ENCODE data around the gene DNAH9. TPM values are rescaled to one million over a fixed set of nuclear protein-coding genes. Genes with fewer than 3 reads are reported as not detected.
"Not testable (repeated sequence)": the region's sequence is repeated elsewhere in the genome, so short reads cannot be mapped to it uniquely, and the experiment has no call there.

The DNAH9 gene
- total RNA-seq, 1 donor, result not detected

DNA sequence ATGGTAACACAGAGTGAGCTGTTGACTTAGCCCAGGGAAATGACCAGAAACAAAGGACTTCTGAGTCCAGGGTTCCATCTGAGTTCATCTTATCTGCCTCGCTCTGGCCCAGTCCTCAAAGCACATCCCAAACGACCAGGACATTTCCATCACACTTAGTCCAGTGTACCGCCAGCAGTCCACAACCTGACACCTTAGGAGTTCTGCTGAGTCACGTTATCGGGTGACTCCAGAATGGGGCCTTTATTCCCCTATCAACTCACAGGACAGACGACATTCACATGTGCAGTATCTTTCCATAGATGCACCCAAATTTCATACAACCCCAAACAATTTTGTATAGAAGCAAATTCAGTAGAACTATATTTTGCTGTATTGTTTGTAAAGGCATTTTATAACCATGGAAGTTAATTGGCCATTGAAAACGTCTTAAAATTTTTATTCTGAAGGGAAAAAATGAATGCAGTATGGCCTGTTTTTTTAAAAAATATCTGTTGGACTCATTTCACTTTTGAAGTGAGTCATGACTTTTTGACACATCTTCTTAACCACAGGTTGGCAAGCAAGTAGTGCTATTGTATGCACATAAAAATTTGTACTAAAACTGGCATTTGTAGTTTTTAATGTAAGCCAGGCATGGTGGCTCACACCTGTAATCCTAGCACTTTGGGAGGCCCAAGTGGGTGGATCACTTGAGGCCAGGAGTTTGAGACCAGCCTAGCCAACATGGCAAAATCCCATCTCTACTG, 352.7 kb downstream of the DNAH9 start:
- H3K4me3 ChIP-seq (ENCODE audit: low read depth, low read length), result no peak overlapping the region
- no peak for DNase-seq (ENCODE audit: low read depth)
- TF ChIP-seq, protein P1, sequence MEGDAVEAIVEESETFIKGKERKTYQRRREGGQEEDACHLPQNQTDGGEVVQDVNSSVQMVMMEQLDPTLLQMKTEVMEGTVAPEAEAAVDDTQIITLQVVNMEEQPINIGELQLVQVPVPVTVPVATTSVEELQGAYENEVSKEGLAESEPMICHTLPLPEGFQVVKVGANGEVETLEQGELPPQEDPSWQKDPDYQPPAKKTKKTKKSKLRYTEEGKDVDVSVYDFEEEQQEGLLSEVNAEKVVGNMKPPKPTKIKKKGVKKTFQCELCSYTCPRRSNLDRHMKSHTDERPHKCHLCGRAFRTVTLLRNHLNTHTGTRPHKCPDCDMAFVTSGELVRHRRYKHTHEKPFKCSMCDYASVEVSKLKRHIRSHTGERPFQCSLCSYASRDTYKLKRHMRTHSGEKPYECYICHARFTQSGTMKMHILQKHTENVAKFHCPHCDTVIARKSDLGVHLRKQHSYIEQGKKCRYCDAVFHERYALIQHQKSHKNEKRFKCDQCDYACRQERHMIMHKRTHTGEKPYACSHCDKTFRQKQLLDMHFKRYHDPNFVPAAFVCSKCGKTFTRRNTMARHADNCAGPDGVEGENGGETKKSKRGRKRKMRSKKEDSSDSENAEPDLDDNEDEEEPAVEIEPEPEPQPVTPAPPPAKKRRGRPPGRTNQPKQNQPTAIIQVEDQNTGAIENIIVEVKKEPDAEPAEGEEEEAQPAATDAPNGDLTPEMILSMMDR (IDR thresholded peaks at IDR 0.05; ENCODE audit: insufficient read depth, low read depth, low read length), result no peak

DNA sequence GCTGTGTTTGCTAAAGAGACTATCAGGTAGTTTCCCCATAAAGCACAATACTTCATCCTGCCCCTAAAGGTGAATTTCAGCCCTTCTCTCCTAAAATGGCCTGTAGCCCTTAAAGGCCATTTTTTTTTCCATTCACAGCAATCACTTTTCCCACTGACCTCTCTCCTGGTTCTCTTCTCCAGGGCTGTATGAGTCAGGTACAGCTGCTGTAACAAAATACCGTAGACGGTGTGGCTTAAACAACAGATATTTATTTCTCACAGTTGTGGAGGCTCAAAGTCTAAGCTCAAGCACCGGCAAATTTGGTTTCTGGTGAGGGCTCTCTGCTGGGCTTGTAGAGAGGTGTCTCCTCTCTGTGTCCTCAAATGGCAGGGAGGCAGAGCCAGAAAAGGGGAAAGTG, 354.3 kb downstream of the DNAH9 start:
- no peak overlapping the region for H3K4me3 ChIP-seq (ENCODE audit: low read depth, low read length)
- DNase-seq (ENCODE audit: low read depth), result no peak
- TF ChIP-seq, protein P1 (IDR thresholded peaks at IDR 0.05; ENCODE audit: insufficient read depth, low read depth, low read length), result no peak

DNA sequence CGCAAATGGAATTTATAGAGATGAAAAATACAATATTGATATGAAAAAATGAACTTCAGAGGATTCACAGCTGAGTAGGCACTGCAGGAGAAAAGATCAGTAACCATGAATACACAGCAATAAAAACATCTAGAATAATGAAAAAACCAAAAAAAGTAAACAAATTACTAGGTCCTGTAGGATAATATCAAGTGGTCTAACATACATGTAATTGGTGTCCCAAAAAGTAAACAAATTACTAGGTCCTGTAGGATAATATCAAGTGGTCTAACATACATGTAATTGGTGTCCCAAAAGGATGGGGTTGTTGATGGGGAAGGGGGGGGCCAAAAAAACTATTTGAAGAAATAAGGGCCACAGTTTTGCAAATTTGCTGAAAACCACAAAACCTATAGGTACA, 355.7 kb downstream of the DNAH9 start:
- no peak overlapping the region for H3K4me3 ChIP-seq (ENCODE audit: low read depth, low read length)
- TF ChIP-seq, protein P1 (IDR thresholded peaks at IDR 0.05; ENCODE audit: insufficient read depth, low read depth, low read length), result no peak
- no peak for DNase-seq (ENCODE audit: low read depth)

DNA sequence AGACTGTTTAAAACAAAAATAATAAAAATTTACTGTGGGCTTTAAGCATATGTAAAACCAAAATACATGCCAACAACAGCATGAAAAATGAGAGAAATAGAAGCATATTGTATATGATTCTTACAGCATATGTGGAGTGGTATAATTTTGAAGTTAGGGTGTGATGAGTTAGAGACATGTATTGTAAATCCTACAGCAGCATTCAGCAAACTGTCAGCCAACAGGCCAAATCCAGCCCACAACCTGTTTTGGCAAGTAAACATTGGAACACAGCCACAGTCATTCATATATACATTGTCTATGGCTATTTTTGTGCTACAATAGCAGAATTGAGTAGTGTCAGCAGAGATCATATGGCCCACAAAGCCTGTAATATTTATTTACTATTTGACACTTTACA, 356.7 kb downstream of the DNAH9 start:
- TF ChIP-seq, protein P1 (IDR thresholded peaks at IDR 0.05; ENCODE audit: insufficient read depth, low read depth, low read length), result no peak
- H3K4me3 ChIP-seq (ENCODE audit: low read depth, low read length), result no peak overlapping the region
- DNase-seq (ENCODE audit: low read depth), result no peak

DNA sequence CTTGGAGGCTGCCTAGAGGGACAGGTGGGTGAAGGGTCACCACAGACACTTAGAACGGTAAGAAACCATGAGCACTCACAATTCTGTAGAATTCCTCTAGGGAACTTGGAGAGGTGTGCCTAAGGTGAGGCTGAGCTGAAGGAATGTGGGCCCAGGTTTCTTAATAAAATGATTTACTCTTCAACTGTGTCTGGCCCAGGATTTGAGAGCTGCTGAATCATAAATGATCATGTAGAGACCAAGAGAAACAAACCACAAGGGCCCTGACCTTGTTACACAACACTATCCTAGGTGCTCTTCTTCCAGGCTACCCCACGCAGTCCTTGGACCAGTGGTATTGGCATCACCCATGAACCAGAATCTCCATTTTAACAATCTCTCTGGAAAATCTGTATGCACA, 371.3 kb downstream of the DNAH9 start:
- TF ChIP-seq, protein P1 (IDR thresholded peaks at IDR 0.05; ENCODE audit: insufficient read depth, low read depth, low read length), result no peak
- no peak overlapping the region for H3K4me3 ChIP-seq (ENCODE audit: low read depth, low read length)
- no peak for DNase-seq (ENCODE audit: low read depth)

DNA sequence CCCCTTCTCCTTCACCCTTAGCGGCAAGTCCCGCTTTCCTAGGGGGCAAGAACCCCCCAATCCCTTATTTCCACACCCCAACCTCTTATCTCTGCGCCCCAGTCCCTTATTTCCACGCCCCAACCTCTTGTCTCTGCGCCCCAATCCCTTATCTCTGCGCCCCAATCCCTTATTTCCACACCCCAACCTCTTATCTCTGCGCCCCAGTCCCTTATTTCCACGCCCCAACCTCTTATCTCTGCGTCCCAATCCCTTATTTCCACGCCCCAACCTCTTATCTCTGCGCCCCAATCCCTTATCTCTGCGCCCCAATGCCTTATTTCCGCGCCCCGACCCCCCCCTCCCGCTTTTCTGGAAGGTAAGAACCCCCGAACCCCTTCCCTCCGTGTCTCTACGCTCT, 374.5 kb downstream of the DNAH9 start:
- not testable (repeated sequence) for H3K4me3 ChIP-seq (ENCODE audit: low read depth, low read length); DNase-seq (ENCODE audit: low read depth)

DNA sequence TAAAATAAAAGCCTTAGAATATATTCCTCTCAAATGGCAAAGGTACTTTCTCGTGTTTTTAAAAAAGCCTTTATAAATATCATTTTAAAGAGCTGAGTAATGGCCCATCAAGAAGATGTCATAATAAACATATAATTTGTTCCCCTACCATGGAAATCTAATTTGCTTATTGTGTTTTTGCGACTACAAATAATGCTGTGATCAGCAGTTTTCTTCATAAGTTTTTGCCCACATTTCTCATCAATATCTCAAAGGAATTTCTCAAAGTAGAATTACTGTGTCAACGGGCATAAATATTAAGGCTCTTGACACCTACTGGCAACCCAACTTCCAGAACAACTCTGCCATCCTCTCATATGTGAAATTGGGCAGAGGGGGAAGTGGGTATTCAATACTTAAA, 381.5 kb downstream of the DNAH9 start:
- no peak for DNase-seq (ENCODE audit: low read depth)
- H3K4me3 ChIP-seq (ENCODE audit: low read depth, low read length), result no peak overlapping the region
- TF ChIP-seq, protein P1 (IDR thresholded peaks at IDR 0.05; ENCODE audit: insufficient read depth, low read depth, low read length), result no peak

Data from fibroblast of villous mesenchyme (primary cell).